Liver (tissue), 3 donors: ENCODE measurements around the gene TMEM135.

ENCODE experiments used
- ATF3 ChIP-seq: IDR thresholded peaks from 2 replicates; pipeline ENCODE4 v1.6.1; 2016; ENCODE audit warnings: antibody characterized with exemption
- CTCF ChIP-seq: fragments of 150-350 bp; IDR thresholded peaks from 2 replicates; pipeline ENCODE4 v1.5.1; 2017; ENCODE audit warnings: improper control_type of control experiment, low read depth, low read length; ENCODE audit not compliant: missing input control
- GABPA ChIP-seq, 2 donors: IDR thresholded peaks in 1 of 2; conservative IDR thresholded peaks in 1 of 2; 2 replicates each; pipeline ENCODE4 v1.6.1; 2016; ENCODE audit warnings: antibody characterized with exemption in 2 of 2, mild to moderate bottlenecking in 1 of 2, moderate library complexity in 1 of 2
- HNF4A ChIP-seq, 2 donors: conservative IDR thresholded peaks; 2 replicates each; pipeline ENCODE4 v1.6.1; 2016; ENCODE audit warnings: antibody characterized with exemption in 2 of 2, mild to moderate bottlenecking in 2 of 2
- JUND ChIP-seq, 2 donors: IDR thresholded peaks; 2 replicates each; pipeline ENCODE4 v1.6.1; 2016; ENCODE audit warnings: antibody characterized with exemption in 2 of 2
- RAD21 ChIP-seq, 2 donors: IDR thresholded peaks; 2 replicates each; pipeline ENCODE4 v1.6.1; 2016; ENCODE audit warnings: antibody characterized with exemption in 2 of 2, mild to moderate bottlenecking in 2 of 2
- REST ChIP-seq: IDR thresholded peaks from 2 replicates; pipeline ENCODE4 v1.6.1; 2016; ENCODE audit warnings: antibody characterized with exemption, mild to moderate bottlenecking
- TAF1 ChIP-seq: conservative IDR thresholded peaks from 2 replicates; pipeline ENCODE4 v1.6.1; 2016; ENCODE audit warnings: antibody characterized with exemption, mild to moderate bottlenecking
- TF ChIP-seq, protein P1 (sequence below): IDR thresholded peaks from 2 replicates; pipeline ENCODE4 v1.6.1; 2016; ENCODE audit warnings: antibody characterized with exemption
- donor health status: healthy.
- donor health status: healthy.

DNA sequence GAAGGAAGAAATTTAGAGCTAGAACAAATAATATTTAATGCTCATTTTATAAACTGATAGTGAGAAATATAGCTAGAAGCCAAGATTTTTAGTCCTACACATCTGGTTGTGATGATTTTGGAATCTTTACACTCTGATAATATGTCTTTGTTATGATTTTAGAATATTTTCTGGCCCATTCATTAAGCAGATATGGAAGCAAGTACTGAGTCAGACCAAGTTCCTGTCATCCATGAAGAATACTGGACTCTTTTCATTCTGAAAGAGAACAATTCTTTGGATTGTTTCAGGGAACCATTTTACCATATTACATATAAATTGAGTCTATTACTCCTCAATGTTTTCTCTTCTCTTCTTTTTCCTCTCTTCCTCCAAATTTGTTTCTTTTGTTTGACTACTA, 227.4 kb downstream of the TMEM135 start:
- TF ChIP-seq CTCF (no peak), JUND (IDR thresholded peaks at IDR 0.05) (no peak), GABPA (IDR thresholded peaks at IDR 0.05 in 1 of 2, conservative IDR thresholded peaks at IDR 0.05 in 1 of 2) (no peak), REST (no peak), HNF4A (conservative IDR thresholded peaks at IDR 0.05) (no peak), ATF3 (no peak), RAD21 (IDR thresholded peaks at IDR 0.05) (no peak), TAF1 (no peak)
- TF ChIP-seq, protein P1, sequence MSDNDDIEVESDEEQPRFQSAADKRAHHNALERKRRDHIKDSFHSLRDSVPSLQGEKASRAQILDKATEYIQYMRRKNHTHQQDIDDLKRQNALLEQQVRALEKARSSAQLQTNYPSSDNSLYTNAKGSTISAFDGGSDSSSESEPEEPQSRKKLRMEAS, result no peak
